Keratinocyte (primary cell): ENCODE data around the gene U2AF1L4. TPM values are rescaled to one million over a fixed set of nuclear protein-coding genes. Genes with fewer than 3 reads are reported as not detected.

Source experiments
- DNase-seq: peaks from one replicate; pipeline ENCODE4 v3.0.0-alpha.2; 2011; ENCODE audit warnings: low read depth, missing footprints, low spot score
- FAIRE-seq: peaks from 2 replicates; lab custom pipeline; 2011; peaks lifted over from hg19 to GRCh38; lab: Jason Lieb, UNC
- H2AFZ ChIP-seq: 2 replicates; pipeline ENCODE4 v1.6.0; 2012; ENCODE audit warnings: low read length, control low read depth, inconsistent platforms; ENCODE audit not compliant: control insufficient read depth
- H3K27ac ChIP-seq: 2 replicates; pipeline ENCODE4 v1.5.1; 2011; ENCODE audit warnings: low read length; ENCODE audit not compliant: control insufficient read depth, insufficient read depth
- H3K27me3 ChIP-seq: 3 replicates; pipeline ENCODE4 v1.6.0; 2011; ENCODE audit warnings: low read length; ENCODE audit not compliant: control insufficient read depth, insufficient read depth; ENCODE audit errors: extremely low read depth
- H3K36me3 ChIP-seq, 2 experiments: 2 replicates in 1 of 2; 3 replicates in 1 of 2; pipeline ENCODE4 v1.5.1; 2011; ENCODE audit warnings: low read length in 2 of 2, mild to moderate bottlenecking in 1 of 2; ENCODE audit not compliant: control insufficient read depth in 2 of 2, insufficient read depth in 2 of 2; ENCODE audit errors: extremely low read depth in 1 of 2
- H3K4me1 ChIP-seq: 3 replicates; pipeline ENCODE4 v1.5.1; 2011; ENCODE audit warnings: low read length; ENCODE audit not compliant: control insufficient read depth, insufficient read depth; ENCODE audit errors: extremely low read depth
- H3K4me2 ChIP-seq: 3 replicates; pipeline ENCODE4 v1.6.0; 2011; ENCODE audit warnings: low read depth, low read length; ENCODE audit not compliant: control insufficient read depth, insufficient read depth; ENCODE audit errors: extremely low read depth
- H3K4me3 ChIP-seq, 3 experiments: fragments of 200-600 bp in 1 of 3; sonication (generic) in 1 of 3; 2 replicates in 2 of 3; 3 replicates in 1 of 3; pipeline ENCODE4 v1.5.1; 2011 to 2016; ENCODE audit warnings: low read length in 3 of 3, mild to moderate bottlenecking in 3 of 3, control low read depth in 2 of 3, inconsistent platforms in 1 of 3, low read depth in 1 of 3, mixed read lengths in 1 of 3, mixed run types in 1 of 3, moderate library complexity in 1 of 3; ENCODE audit not compliant: control insufficient read depth in 2 of 3, insufficient read depth in 2 of 3; ENCODE audit errors: extremely low read depth in 1 of 3
- H3K79me2 ChIP-seq: 2 replicates; pipeline ENCODE4 v1.6.0; 2012; ENCODE audit warnings: low read length; ENCODE audit not compliant: control insufficient read depth, insufficient read depth
- H3K9ac ChIP-seq: 3 replicates; pipeline ENCODE4 v1.6.0; 2011; ENCODE audit warnings: low read length; ENCODE audit not compliant: control insufficient read depth, insufficient read depth; ENCODE audit errors: extremely low read depth
- H3K9me1 ChIP-seq: 3 replicates; pipeline ENCODE4 v1.6.0; 2011; ENCODE audit warnings: low read length; ENCODE audit not compliant: control insufficient read depth, insufficient read depth; ENCODE audit errors: extremely low read depth
- H3K9me3 ChIP-seq: 2 replicates; pipeline ENCODE4 v1.5.1; 2012; ENCODE audit warnings: low read depth, low read length; ENCODE audit not compliant: control insufficient read depth
- H4K20me1 ChIP-seq: 3 replicates; pipeline ENCODE4 v1.6.0; 2011; ENCODE audit warnings: low read length; ENCODE audit not compliant: control insufficient read depth, insufficient read depth; ENCODE audit errors: extremely low read depth
- EZH2 ChIP-seq: IDR thresholded peaks from one replicate; pipeline ENCODE4 v1.6.1; 2012; ENCODE audit warnings: inconsistent platforms, mild to moderate bottlenecking, low read length, moderate library complexity
- dilution Hi-C: fragments of 300-500 bp; cut with MboI; formaldehyde crosslinking; loops from one replicate; pipeline ENCODE4 v1.7.0; 2020; ENCODE audit warnings: low sequenced_read_pairs; ENCODE audit not compliant: extremely low pct_ligation_motif_present
- polyA plus RNA-seq, 5 experiments: library from polyadenylated mRNA; depleted of rRNA in 3 of 5; stranded (reverse) in 3 of 5; stranded (forward) in 1 of 5; unstranded in 1 of 5; fragments of >200 nt; gene quantifications; 1 replicate in 1 of 5; 2 replicates in 3 of 5; 3 replicates in 1 of 5; pipeline versions ENCODE4 v1.2.1 to v1.2.3, GENCODE V29; 2011 to 2012; ENCODE audit warnings: missing spikeins in 2 of 5, low read depth in 1 of 5, low replicate concordance in 1 of 5
- TF ChIP-seq, protein P1 (sequence below), 3 experiments: IDR thresholded peaks in 1 of 3; conservative IDR thresholded peaks in 1 of 3; optimal IDR thresholded peaks in 1 of 3; 2 replicates in 2 of 3; 3 replicates in 1 of 3; pipeline versions ENCODE3 to v1.5.1; 2011; ENCODE audit warnings: low read length in 3 of 3, mild to moderate bottlenecking in 3 of 3, moderate library complexity in 2 of 3, control low read depth in 1 of 3, inconsistent platforms in 1 of 3; ENCODE audit not compliant: insufficient read depth in 2 of 3; ENCODE audit errors: extremely low read depth in 1 of 3

The U2AF1L4 gene
- polyA plus RNA-seq, 1 donor (not counting 4 experiments of a cell fraction or from before 2014, with no cell fraction given), result 8.9 TPM

DNA sequence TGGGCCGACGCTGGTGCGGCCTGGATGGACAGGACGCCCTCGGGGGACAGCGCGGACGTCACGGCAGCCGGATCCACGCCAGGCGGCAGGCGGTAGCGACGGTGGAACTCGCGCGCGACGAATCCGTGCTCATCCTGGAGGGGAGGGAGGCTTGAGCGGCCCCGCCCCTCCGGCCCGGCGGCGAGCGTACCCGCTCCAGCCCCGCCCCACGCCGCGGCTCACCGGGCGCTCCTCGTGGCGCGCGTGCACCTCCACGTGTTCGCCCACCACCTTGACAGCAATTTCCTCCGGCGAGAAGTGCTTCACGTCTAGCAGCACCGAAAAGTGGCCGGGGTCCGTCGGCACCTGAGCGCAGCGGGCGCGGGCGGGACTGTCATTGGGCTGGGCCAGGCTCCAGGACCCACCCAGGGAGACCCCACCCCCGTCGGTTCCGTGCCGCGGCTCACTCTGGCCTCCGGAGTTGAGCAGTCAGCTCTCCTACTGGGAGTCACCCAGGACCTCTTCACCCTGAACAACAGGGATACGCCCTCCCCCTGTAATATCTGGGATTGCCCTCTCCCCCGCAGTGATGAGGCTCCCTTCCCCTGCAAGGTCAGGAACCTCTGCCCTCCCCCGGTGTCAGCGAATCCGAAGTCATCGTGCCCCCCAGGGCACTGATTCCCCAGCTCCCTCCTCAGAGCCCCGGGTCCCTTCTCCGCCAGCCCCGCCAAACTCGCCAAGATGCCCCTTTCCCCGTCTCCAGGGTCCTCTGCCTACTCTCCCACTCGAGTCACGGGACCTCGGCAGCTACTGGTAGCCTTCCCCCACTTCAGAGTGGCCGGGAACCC lies 10.5 kb upstream of the U2AF1L4 start:
- Histone ChIP-seq H3K27ac (no peak overlapping the region), H3K79me2 (peaks cover 19% of the 10 kb centered on the region), H4K20me1 (no peaks in the 10 kb centered on the region), H3K4me2 (peak overlapping the region; percentile 25), H2AFZ (no peak overlapping the region), H3K36me3 (peaks cover 18 to 19% of the 10 kb centered on the region in 2 experiments), H3K27me3 (no peaks in the 10 kb centered on the region), H3K9ac (peak overlapping the region; percentile 37), H3K9me1 (no peaks in the 10 kb centered on the region), H3K4me1 (peaks cover 23% of the 10 kb centered on the region), H3K4me3 (no peak overlapping the region), H3K9me3 (no peaks in the 10 kb centered on the region)
- dilution Hi-C loops, result no loop called here
- FAIRE-seq, result no peak
- TF ChIP-seq, protein P1, sequence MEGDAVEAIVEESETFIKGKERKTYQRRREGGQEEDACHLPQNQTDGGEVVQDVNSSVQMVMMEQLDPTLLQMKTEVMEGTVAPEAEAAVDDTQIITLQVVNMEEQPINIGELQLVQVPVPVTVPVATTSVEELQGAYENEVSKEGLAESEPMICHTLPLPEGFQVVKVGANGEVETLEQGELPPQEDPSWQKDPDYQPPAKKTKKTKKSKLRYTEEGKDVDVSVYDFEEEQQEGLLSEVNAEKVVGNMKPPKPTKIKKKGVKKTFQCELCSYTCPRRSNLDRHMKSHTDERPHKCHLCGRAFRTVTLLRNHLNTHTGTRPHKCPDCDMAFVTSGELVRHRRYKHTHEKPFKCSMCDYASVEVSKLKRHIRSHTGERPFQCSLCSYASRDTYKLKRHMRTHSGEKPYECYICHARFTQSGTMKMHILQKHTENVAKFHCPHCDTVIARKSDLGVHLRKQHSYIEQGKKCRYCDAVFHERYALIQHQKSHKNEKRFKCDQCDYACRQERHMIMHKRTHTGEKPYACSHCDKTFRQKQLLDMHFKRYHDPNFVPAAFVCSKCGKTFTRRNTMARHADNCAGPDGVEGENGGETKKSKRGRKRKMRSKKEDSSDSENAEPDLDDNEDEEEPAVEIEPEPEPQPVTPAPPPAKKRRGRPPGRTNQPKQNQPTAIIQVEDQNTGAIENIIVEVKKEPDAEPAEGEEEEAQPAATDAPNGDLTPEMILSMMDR (optimal IDR thresholded peaks at IDR 0.05 in 1 of 3, IDR thresholded peaks at IDR 0.05 in 1 of 3, conservative IDR thresholded peaks at IDR 0.05 in 1 of 3; ENCODE audit: extremely low read depth in 1 of 3, insufficient read depth in 2 of 3, low read length in 3 of 3), result no peak
- TF ChIP-seq EZH2, result no peak
- DNase-seq, result no peak

DNA sequence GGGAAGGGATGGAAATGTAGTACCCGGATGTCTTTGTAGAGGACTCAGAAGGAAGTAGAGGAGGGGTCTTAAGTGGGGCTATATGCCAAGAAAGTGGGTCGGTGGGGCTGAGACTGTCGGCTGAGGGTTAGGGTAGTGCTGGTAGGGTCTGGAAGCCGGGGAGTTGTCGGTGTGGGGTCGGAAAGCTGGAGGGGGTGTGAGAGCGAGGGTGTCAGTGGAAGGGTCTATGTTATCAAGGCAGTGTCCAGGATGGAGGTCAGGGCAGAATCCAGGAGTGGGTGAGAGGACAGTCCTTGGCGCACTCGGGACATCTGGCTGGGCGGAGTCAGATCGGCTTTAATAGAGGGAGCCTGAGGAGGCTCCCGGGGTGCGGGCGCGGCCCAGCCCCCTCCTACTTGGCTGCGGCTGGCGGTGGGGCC lies 9.9 kb upstream of the U2AF1L4 start:
- no peak for DNase-seq
- no peak for TF ChIP-seq EZH2
- TF ChIP-seq, protein P1 (optimal IDR thresholded peaks at IDR 0.05 in 1 of 3, IDR thresholded peaks at IDR 0.05 in 1 of 3, conservative IDR thresholded peaks at IDR 0.05 in 1 of 3; ENCODE audit: extremely low read depth in 1 of 3, insufficient read depth in 2 of 3, low read length in 3 of 3), result no peak
- Histone ChIP-seq H3K9me1 (no peaks in the 10 kb centered on the region), H3K4me3 (no peak overlapping the region), H3K9me3 (no peaks in the 10 kb centered on the region), H3K4me1 (peaks cover 23% of the 10 kb centered on the region), H3K4me2 (peak overlapping the region; percentile 25), H3K9ac (peak overlapping the region; percentile 37), H3K27me3 (no peaks in the 10 kb centered on the region), H3K36me3 (peaks cover 20 to 23% of the 10 kb centered on the region in 2 experiments), H4K20me1 (no peaks in the 10 kb centered on the region), H2AFZ (no peak overlapping the region), H3K79me2 (peaks cover 19% of the 10 kb centered on the region), H3K27ac (no peak overlapping the region)
- FAIRE-seq, result no peak
- dilution Hi-C loops, result no loop called here
